Ovary (tissue), 9 donors: ENCODE measurements around the gene SORCS2. TPM values are rescaled to one million over a fixed set of nuclear protein-coding genes. Genes with fewer than 3 reads are reported as not detected.

ENCODE experiments used
- DNase-seq, 5 donors: peaks; one replicate each; pipeline ENCODE4 v3.0.0-alpha.2; 2019 to 2020
- H3K27ac ChIP-seq, 2 donors: fragments of 200-600 bp; one replicate each; pipeline versions ENCODE4 v1.5.1 to v1.8.0; 2019 to 2022
- H3K27me3 ChIP-seq: fragments of 200-600 bp; one replicate; pipeline ENCODE4 v1.8.0; 2022
- H3K36me3 ChIP-seq: fragments of 200-600 bp; sonication (generic); one replicate; pipeline ENCODE4 v1.5.1; 2019
- H3K4me1 ChIP-seq: one replicate; pipeline ENCODE4 v1.8.1; 2013; ENCODE audit warnings: mild to moderate bottlenecking, moderate library complexity; ENCODE audit not compliant: insufficient read depth
- H3K4me3 ChIP-seq: fragments of 200-600 bp; sonication (generic); one replicate; pipeline ENCODE4 v1.5.1; 2017
- H3K9me3 ChIP-seq, 2 donors: fragments of 200-600 bp in 1 of 2; sonication (generic) in 1 of 2; one replicate each; pipeline versions ENCODE4 v1.5.1 to v1.8.1; 2013 to 2019; ENCODE audit warnings: mild to moderate bottlenecking in 1 of 2, moderate library complexity in 1 of 2
- EP300 ChIP-seq: sonication (generic); formaldehyde crosslinking; IDR thresholded peaks from one replicate; pipeline ENCODE4 v1.6.1; 2017; ENCODE audit warnings: antibody characterized with exemption
- POLR2A ChIP-seq: fragments of 450-650 bp; IDR thresholded peaks from one replicate; pipeline ENCODE4 v1.6.1; 2017; ENCODE audit warnings: antibody characterized with exemption, mild to moderate bottlenecking, moderate library complexity
- WGBS, 3 donors: extraction: QIAGEN DNeasy Blood & Tissue Kit in 1 of 3; methylation state at CpG; one replicate each; pipeline versions ENCODE4 v1.1.5 to v1.1.7; 2013 to 2017; 5-methylcytosine and 5-hydroxymethylcytosine counted together
- intact Hi-C, 4 donors: fragments of 100-400 bp; cut with DNase I; formaldehyde crosslinking; loops; one replicate each; pipeline versions ENCODE4 v1.11.0 to v1.15.1; 2022 to 2023
- polyA plus RNA-seq, 2 donors: library from polyadenylated mRNA; stranded (reverse); fragments of 200-250 nt in 1 of 2; fragments of 350-450 nt in 1 of 2; fragmentation: Illumina TruSeq in 1 of 2; extraction: RNeasy Lipid Tissue Mini Kit (QIAGEN cat#74804) in 1 of 2; gene quantifications; one replicate each; pipeline ENCODE4 v1.2.3, GENCODE V29; 2013 to 2014
- total RNA-seq, 7 donors: library from RNA; depleted of rRNA in 2 of 7; stranded (reverse); fragments of >200 nt in 2 of 7; fragmentation: NEBNext Ultra II Directional in 3 of 7; extraction: Animal tissue kit (Norgen Biotek cat#: 25700) in 3 of 7; gene quantifications; one replicate each; pipeline versions ENCODE4 v1.1.0 to v1.2.4, GENCODE V29; 2016 to 2023
- TF ChIP-seq, protein P1 (sequence below), 3 donors: fragments of 450-650 bp in 2 of 3; fragments of 200-600 bp in 1 of 3; IDR thresholded peaks; one replicate each; pipeline versions ENCODE4 v1.5.1 to v1.8.0; 2016 to 2022; ENCODE audit warnings: antibody characterized with exemption in 3 of 3, mild to moderate bottlenecking in 1 of 3
- donor health status: DM: no; HTN: no; CAD: no; lungs with moderate emphysema.
- donor health status: DM: no; HTN: no; CAD: no.
- donor health status: Bipolar disorder and iron deficiency.
- donor health status: DM: yes; HTN: yes; CAD: no.
- donor health status: DM: no; HTN: no; CAD: no.
- donor health status: DM: yes; HTN: yes; CAD: no.

Gene SORCS2
- total and polyA plus RNA-seq, 9 donors, result 0.60 to 23.9 (median 7.1) TPM

DNA sequence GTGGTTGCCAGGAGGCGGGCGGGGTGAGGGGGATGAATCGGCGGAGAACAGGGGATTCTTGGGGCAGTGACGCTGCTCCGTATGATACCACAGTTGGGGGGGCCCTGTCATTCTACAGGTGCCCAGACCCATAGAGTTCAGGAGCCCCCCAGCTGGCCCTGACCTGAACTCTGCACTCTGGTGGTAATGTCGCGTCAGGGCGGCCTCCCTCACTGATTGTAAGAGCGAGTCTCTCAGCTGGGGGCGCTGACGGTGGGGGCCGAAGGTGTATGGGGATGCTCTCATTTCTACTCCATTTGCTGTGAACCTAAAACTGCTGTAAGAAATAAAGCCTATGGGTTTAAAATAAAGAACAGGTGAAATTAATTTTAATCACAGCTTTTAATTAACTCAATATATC lies 334.2 kb downstream of the SORCS2 start:
- H3K27ac ChIP-seq, result no peak overlapping the region
- no peaks in the 10 kb centered on the region for H3K36me3 ChIP-seq
- 89 to 92% (median 90%) methylated on average over 13 of the region's 13 CpGs for WGBS, 3 donors
- H3K4me3 ChIP-seq, result no peak overlapping the region
- H3K27me3 ChIP-seq, result no peaks in the 10 kb centered on the region
- intact Hi-C loops, result no loop called here
- no peaks in the 10 kb centered on the region for H3K9me3 ChIP-seq
- no peak for DNase-seq
- peaks cover 6% of the 10 kb centered on the region for H3K4me1 ChIP-seq
- TF ChIP-seq, protein P1, sequence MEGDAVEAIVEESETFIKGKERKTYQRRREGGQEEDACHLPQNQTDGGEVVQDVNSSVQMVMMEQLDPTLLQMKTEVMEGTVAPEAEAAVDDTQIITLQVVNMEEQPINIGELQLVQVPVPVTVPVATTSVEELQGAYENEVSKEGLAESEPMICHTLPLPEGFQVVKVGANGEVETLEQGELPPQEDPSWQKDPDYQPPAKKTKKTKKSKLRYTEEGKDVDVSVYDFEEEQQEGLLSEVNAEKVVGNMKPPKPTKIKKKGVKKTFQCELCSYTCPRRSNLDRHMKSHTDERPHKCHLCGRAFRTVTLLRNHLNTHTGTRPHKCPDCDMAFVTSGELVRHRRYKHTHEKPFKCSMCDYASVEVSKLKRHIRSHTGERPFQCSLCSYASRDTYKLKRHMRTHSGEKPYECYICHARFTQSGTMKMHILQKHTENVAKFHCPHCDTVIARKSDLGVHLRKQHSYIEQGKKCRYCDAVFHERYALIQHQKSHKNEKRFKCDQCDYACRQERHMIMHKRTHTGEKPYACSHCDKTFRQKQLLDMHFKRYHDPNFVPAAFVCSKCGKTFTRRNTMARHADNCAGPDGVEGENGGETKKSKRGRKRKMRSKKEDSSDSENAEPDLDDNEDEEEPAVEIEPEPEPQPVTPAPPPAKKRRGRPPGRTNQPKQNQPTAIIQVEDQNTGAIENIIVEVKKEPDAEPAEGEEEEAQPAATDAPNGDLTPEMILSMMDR (IDR thresholded peaks at IDR 0.05), result no peak
- TF ChIP-seq POLR2A, result no peak

DNA sequence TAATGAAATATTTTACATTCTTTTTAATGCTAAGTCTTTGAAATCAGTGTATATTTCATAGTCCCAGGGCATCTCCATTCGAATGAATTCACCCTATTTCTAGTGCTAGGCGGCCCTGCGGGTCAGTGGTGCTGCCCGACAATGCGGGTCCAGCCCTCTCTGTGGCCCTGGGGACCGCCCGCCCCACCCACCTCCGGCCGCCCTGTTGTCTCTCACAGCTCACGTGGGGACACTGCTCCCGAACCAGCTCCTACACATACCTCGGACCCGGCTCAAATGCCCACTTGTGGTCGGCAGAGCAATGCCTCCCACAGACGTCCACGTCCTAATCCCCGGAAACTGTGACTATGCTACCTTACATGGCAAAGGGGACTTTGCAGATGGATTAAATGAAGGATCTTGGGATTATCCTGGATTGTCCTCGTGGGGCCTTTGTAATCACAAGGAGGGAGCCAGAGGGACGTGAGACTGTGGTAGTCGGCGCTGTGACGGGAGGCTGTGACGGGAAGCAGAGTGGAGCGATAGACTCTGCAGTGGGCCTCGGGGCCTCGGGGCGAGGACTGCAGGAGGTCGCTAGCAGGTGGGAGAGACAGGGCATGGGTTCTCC lies 334.7 kb downstream of the SORCS2 start:
- intact Hi-C loops, result no loop called here
- H3K4me3 ChIP-seq, result no peak overlapping the region
- TF ChIP-seq, protein P1 (IDR thresholded peaks at IDR 0.05), result no peak
- TF ChIP-seq EP300, result no peak
- TF ChIP-seq POLR2A, result no peak
- H3K4me1 ChIP-seq, result peaks cover 6% of the 10 kb centered on the region
- H3K27me3 ChIP-seq, result no peaks in the 10 kb centered on the region
- H3K27ac ChIP-seq, result no peak overlapping the region
- H3K9me3 ChIP-seq, result no peaks in the 10 kb centered on the region
- 92 to 94% (median 93%) methylated on average over 27 to 28 of the region's 28 CpGs for WGBS, 3 donors
- H3K36me3 ChIP-seq, result no peaks in the 10 kb centered on the region
- DNase-seq, result no peak

DNA sequence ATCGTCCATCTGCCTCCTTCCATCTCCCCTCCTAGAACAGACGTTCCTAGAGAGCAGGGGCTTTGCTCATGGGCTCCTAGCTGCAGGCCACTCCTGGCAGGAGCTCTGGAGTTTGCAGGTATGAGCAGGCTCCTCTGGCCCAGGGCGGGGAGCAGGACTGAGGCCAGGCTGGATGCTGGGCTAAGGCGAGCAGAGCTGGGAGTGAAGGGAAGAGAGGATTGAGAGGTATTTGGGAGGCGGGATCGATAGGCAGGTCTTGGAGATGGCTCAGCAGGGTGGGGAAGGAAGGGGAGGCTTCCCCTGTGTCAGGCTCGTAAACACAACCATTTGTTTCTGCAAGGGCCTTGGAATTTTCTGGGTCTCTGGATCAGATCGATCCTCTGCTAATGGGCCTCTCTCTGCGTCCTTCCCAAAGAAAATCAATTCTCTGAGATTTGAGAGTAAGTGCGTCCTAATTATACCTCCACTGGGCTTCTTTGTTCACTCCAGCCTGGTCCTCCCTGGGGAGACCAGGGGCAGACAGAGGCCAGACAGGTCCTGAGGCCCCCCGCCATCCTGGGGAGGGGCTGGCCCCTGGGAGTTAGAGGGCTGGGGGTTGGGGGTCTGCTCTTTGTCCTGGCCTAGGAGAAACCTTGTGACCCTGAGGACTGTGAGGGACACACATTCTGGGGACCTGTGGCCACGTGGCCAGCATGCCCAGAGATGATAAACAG lies 337.2 kb downstream of the SORCS2 start:
- Histone ChIP-seq H3K27me3 (no peaks in the 10 kb centered on the region), H3K36me3 (no peaks in the 10 kb centered on the region), H3K9me3 (no peaks in the 10 kb centered on the region), H3K27ac (no peak overlapping the region), H3K4me1 (peaks cover 2% of the 10 kb centered on the region), H3K4me3 (no peak overlapping the region)
- no peak for DNase-seq
- TF ChIP-seq POLR2A (no peak), EP300 (no peak)
- TF ChIP-seq, protein P1 (IDR thresholded peaks at IDR 0.05), result no peak
- 83 to 87% (median 83%) methylated on average over 12 of the region's 12 CpGs for WGBS, 3 donors
- intact Hi-C loops, result no loop called here

DNA sequence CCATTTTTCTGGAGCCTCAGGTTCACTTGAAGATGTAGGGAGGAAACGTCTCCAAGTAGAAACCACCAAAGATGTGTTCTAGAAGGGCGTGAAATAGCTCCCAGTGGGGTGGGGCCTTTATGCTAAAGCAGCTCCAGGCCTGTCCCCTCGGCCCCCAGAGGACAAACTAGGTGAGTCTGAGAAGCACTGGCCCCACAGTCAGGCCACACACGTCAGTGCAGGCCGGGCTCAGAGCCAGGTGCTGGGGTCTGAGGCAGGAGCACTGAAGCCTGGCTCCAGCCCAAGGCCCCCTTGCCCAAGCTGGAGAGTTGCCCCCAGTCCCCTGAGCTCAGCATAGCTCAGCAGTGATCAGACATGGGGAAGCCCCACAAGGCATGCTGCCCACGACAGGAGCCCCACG lies 337.7 kb downstream of the SORCS2 start:
- Histone ChIP-seq H3K27ac (no peak overlapping the region), H3K4me3 (no peak overlapping the region), H3K4me1 (no peaks in the 10 kb centered on the region), H3K9me3 (no peaks in the 10 kb centered on the region), H3K36me3 (no peaks in the 10 kb centered on the region), H3K27me3 (no peaks in the 10 kb centered on the region)
- intact Hi-C loops, result no loop called here
- WGBS, 3 donors, result 67 to 83% (median 82%) methylated on average over 4 to 7 of the region's 7 CpGs
- TF ChIP-seq EP300 (no peak), POLR2A (no peak)
- TF ChIP-seq, protein P1 (IDR thresholded peaks at IDR 0.05), result no peak
- no peak for DNase-seq
